T-helper 17 cell (primary cell): ENCODE data around the gene OR6F1. TPM values are rescaled to one million over a fixed set of nuclear protein-coding genes. Genes with fewer than 3 reads are reported as not detected.

Experiments used
- ATAC-seq: fragments of 150-1000 bp; cut with Tn5 transposase; 2 replicates; pipeline ENCODE4 v1.10.0; 2021; ENCODE audit warnings: mild to moderate bottlenecking, moderate library complexity
- DNase-seq, 3 donors: peaks; one replicate each; pipeline versions ENCODE4 v3.0.0 to v3.0.0-alpha.2; 2020 to 2021
- H3K9me3 ChIP-seq: one replicate; pipeline ENCODE4 v1.7.0; 2013; ENCODE audit warnings: low read length, mild to moderate bottlenecking; ENCODE audit not compliant: control insufficient read depth, poor library complexity, severe bottlenecking
- H3K27ac Mint-ChIP-seq: one replicate; pipeline ENCODE4 v1.8.0; 2022; ENCODE audit warnings: mild to moderate bottlenecking, moderate library complexity, mixed read lengths
- H3K27me3 Mint-ChIP-seq: one replicate; pipeline ENCODE4 v1.8.0; 2022; ENCODE audit warnings: mixed read lengths
- H3K36me3 Mint-ChIP-seq: one replicate; pipeline ENCODE4 v1.8.0; 2022; ENCODE audit warnings: low read depth, mixed read lengths
- H3K4me1 Mint-ChIP-seq: one replicate; pipeline ENCODE4 v1.8.0; 2022; ENCODE audit warnings: mild to moderate bottlenecking, mixed read lengths
- H3K4me3 Mint-ChIP-seq: one replicate; pipeline ENCODE4 v1.8.0; 2022; ENCODE audit warnings: mild to moderate bottlenecking, moderate library complexity, mixed read lengths
- total RNA-seq, 4 donors: library from RNA in 2 of 4; stranded (reverse) in 2 of 4; gene quantifications; one replicate each; pipeline ENCODE4 v1.2.3 and lab custom pipeline; 2022 to 2026

The OR6F1 gene
- total RNA-seq, 2 donors from 2014 or later: not detected

- ATAC-seq (no peak), DNase-seq (no peak)
- Mint-ChIP-seq H3K4me3 (no peak overlapping the region), H3K27ac (no peak overlapping the region), H3K36me3 (no peaks in the 10 kb centered on the region), H3K4me1 (no peaks in the 10 kb centered on the region), H3K27me3 (no peaks in the 10 kb centered on the region)
- H3K9me3 ChIP-seq: no peaks in the 10 kb centered on the region
These were observed 15.1 kb downstream of the OR6F1 start for GRCh38 chr1:247701338-247701737.

GRCh38 chr1:247681288-247681897 is 35.1 kb downstream of the OR6F1 start:
- Mint-ChIP-seq H3K36me3 (no peaks in the 10 kb centered on the region), H3K4me1 (no peaks in the 10 kb centered on the region), H3K27ac (no peak overlapping the region), H3K27me3 (peaks cover 14% of the 10 kb centered on the region), H3K4me3 (no peak overlapping the region)
- DNase-seq (no peak), ATAC-seq (no peak)
- no peaks in the 10 kb centered on the region for H3K9me3 ChIP-seq

GRCh38 chr1:247680171-247680570 is 36.3 kb downstream of the OR6F1 start:
- no peak overlapping the region for H3K4me3 Mint-ChIP-seq
- H3K36me3 Mint-ChIP-seq: no peaks in the 10 kb centered on the region
- H3K9me3 ChIP-seq: no peaks in the 10 kb centered on the region
- DNase-seq (no peak), ATAC-seq (no peak)
- H3K27me3 Mint-ChIP-seq: peaks cover 10% of the 10 kb centered on the region
- no peak overlapping the region for H3K27ac Mint-ChIP-seq
- no peaks in the 10 kb centered on the region for H3K4me1 Mint-ChIP-seq

DNA sequence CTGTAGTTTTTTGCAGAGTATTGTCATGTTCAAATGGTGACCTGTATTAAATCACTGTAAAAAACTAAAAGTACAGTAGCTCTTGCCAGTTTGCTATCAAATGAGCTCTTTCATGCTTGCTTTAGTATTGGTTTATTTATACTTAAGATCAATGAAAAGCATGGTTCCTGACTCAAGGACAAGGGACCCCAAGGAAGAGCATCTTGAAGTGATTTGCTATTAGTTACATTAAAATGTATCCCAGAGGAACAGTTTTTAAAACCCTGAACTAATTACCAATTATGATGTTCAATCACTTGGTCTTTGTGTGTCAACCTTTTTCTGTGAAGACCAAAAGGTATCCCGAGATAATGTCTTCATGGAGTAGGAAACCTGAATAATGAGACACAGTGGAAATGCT is 36.8 kb downstream of the OR6F1 start, which contains the start of gene OR13G1:
Gene OR13G1 (minus strand): TSS at position 101 of the 400 bp plus-strand sequence. CDS start 6,698 bp downstream, outside the sequence.
- H3K36me3 Mint-ChIP-seq: no peaks in the 10 kb centered on the region
- H3K4me1 Mint-ChIP-seq: no peaks in the 10 kb centered on the region
- ATAC-seq (no peak), DNase-seq (no peak)
- no peaks in the 10 kb centered on the region for H3K9me3 ChIP-seq
- no peak within 1 kb of the TSS for H3K27ac Mint-ChIP-seq
- H3K27me3 Mint-ChIP-seq: peaks cover 10% of the 10 kb centered on the region
- H3K4me3 Mint-ChIP-seq: no peak within 1 kb of the TSS

DNA sequence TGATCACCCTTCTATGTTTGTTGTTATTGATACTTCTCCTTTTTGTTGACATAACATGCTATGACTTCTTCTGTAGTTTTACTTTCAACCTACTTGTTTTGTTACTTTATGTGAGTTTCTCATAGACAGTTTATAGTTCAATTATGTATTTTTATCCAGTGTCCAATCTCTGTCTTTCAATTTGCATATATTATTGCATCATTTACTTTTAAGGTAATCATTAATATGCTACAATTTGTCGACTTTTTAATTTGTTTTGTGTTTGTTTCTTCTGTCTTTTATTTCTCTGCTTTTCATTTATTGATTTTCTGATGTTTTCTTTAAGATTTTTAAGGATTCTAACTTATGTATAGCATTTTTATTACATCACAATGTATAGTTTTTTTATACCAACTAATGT is 47.2 kb downstream of the OR6F1 start:
- Mint-ChIP-seq H3K27ac (no peak overlapping the region), H3K36me3 (no peaks in the 10 kb centered on the region), H3K27me3 (peaks cover 9% of the 10 kb centered on the region), H3K4me3 (no peak overlapping the region), H3K4me1 (no peaks in the 10 kb centered on the region)
- ATAC-seq (no peak), DNase-seq (no peak)
- no peaks in the 10 kb centered on the region for H3K9me3 ChIP-seq

Other genes starting within 250 kb of the OR6F1 start
- not detected for gene OR2C3, start 180.2 kb downstream of the OR6F1 start, total RNA-seq
- 1 to 10 TPM; 1.7 to 2.2 TPM for gene GCSAML, start 167.5 kb downstream of the OR6F1 start, total RNA-seq
- not detected for gene OR2G2, start 128.3 kb downstream of the OR6F1 start, total RNA-seq
- not detected for gene OR2G3, start 111.1 kb downstream of the OR6F1 start, total RNA-seq
- gene OR13G1, start 36.9 kb downstream of the OR6F1 start, total RNA-seq: not detected
- gene OR14K1, start 22.0 kb upstream of the OR6F1 start, total RNA-seq: not detected
- gene OR14A2, start 31.5 kb upstream of the OR6F1 start, total RNA-seq: not detected
- gene OR1C1, start 43.9 kb upstream of the OR6F1 start, total RNA-seq: not detected
- gene OR14A16, start 107.5 kb upstream of the OR6F1 start, total RNA-seq: not detected
- gene OR11L1, start 125.2 kb upstream of the OR6F1 start, total RNA-seq: 1 to 10 TPM in 1 of 2 donors, not detected in 1; 1.3 TPM
- gene TRIM58, start 140.5 kb upstream of the OR6F1 start, total RNA-seq: 10 to 100 TPM in 1 of 2 donors, 1 to 10 TPM in 1; 1.2 to 44.2 TPM
- gene OR2W3, start 178.9 kb upstream of the OR6F1 start, total RNA-seq: 1 to 10 TPM in 1 of 2 donors, under 1 TPM in 1; 0.72 to 6.6 TPM
- under 1 TPM in 1 of 2 donors, not detected in 1; 0.30 TPM for gene OR2T8, start 203.6 kb upstream of the OR6F1 start, total RNA-seq
- under 1 TPM in 1 of 2 donors, not detected in 1; 0.15 TPM for gene OR2AJ1, start 208.2 kb upstream of the OR6F1 start, total RNA-seq
- under 1 TPM; 0.50 to 0.62 TPM for gene OR2L8, start 232.2 kb upstream of the OR6F1 start, total RNA-seq
- under 1 TPM in 1 of 2 donors, not detected in 1; 0.37 TPM for gene OR2AK2, start 248.6 kb upstream of the OR6F1 start, total RNA-seq